H1 (cell line): ENCODE results near the gene NME7.

Source experiments
- ATF2 ChIP-seq: IDR thresholded peaks from 2 replicates; pipeline ENCODE4 v1.6.1; 2012; ENCODE audit warnings: low read length, inconsistent platforms
- CHD2 ChIP-seq: IDR thresholded peaks from 2 replicates; pipeline ENCODE4 v1.6.1; 2012; ENCODE audit warnings: low read length, improper control_type of control experiment
- CTCF ChIP-seq, 3 experiments: IDR thresholded peaks; 1 replicate in 2 of 3; 2 replicates in 1 of 3; pipeline versions ENCODE4 v1.5.1 to v1.6.1; 2011; ENCODE audit warnings: low read length in 3 of 3, mild to moderate bottlenecking in 3 of 3, inconsistent platforms in 2 of 3, low read depth in 1 of 3, moderate library complexity in 1 of 3; ENCODE audit not compliant: insufficient read depth in 1 of 3; ENCODE audit errors: control extremely low read depth in 1 of 3
- POLR2AphosphoS5 ChIP-seq: IDR thresholded peaks from 2 replicates; pipeline ENCODE4 v1.6.1; 2011; ENCODE audit warnings: low read depth, low read length
- RAD21 ChIP-seq, 2 experiments: IDR thresholded peaks in 1 of 2; conservative IDR thresholded peaks in 1 of 2; 2 replicates each; pipeline ENCODE4 v1.6.1; 2011; ENCODE audit warnings: low read depth in 2 of 2, low read length in 2 of 2, improper control_type of control experiment in 1 of 2, inconsistent platforms in 1 of 2, mild to moderate bottlenecking in 1 of 2, moderate library complexity in 1 of 2
- RFX5 ChIP-seq: IDR thresholded peaks from 2 replicates; pipeline ENCODE4 v1.6.1; 2011; ENCODE audit warnings: low read depth, low read length, improper control_type of control experiment, borderline replicate concordance
- SP2 ChIP-seq: IDR thresholded peaks from 2 replicates; pipeline ENCODE4 v1.6.1; 2012; ENCODE audit warnings: mild to moderate bottlenecking, low read length, inconsistent platforms
- TCF12 ChIP-seq: IDR thresholded peaks from 2 replicates; pipeline ENCODE4 v1.6.1; 2011; ENCODE audit warnings: low read depth, mild to moderate bottlenecking, low read length

- no peak for TF ChIP-seq SP2
- TF ChIP-seq RAD21 (IDR thresholded peaks at IDR 0.05 in 1 of 2, conservative IDR thresholded peaks at IDR 0.05 in 1 of 2; ENCODE audit: low read depth in 2 of 2, low read length in 2 of 2), result no peak
- no peak for TF ChIP-seq TCF12
- no peak for TF ChIP-seq CHD2
- TF ChIP-seq CTCF (IDR thresholded peaks at IDR 0.05; ENCODE audit: control extremely low read depth in 1 of 3, insufficient read depth in 1 of 3, low read depth in 1 of 3, low read length in 3 of 3), result no peak
- no peak for TF ChIP-seq POLR2AphosphoS5
- no peak for TF ChIP-seq RFX5
- TF ChIP-seq ATF2, result no peak
These were observed 218.9 kb downstream of the NME7 start for GRCh38 chr1:169148472-169149252.
